Type B pancreatic cell (in vitro differentiated cells): Measurements from ENCODE around the gene ZC3H12D. TPM values are rescaled to one million over a fixed set of nuclear protein-coding genes. Genes with fewer than 3 reads are reported as not detected.

Experiments
- DNase-seq: peaks from one replicate; pipeline ENCODE4 v3.0.0; 2021; ENCODE audit warnings: mixed read lengths; ENCODE audit not compliant: unreplicated experiment; ENCODE audit errors: extremely low spot score
- H3K27ac Mint-ChIP-seq: 2 replicates; pipeline ENCODE4 v1.8.0; 2021; ENCODE audit warnings: mild to moderate bottlenecking, mixed read lengths
- H3K27me3 Mint-ChIP-seq: 2 replicates; pipeline ENCODE4 v1.8.0; 2021; ENCODE audit warnings: mixed read lengths
- H3K36me3 Mint-ChIP-seq: 2 replicates; pipeline ENCODE4 v1.8.0; 2021; ENCODE audit warnings: mixed read lengths
- H3K4me1 Mint-ChIP-seq: one replicate; pipeline ENCODE4 v1.8.0; 2021; ENCODE audit warnings: mixed read lengths; ENCODE audit not compliant: unreplicated experiment
- H3K4me3 Mint-ChIP-seq: 2 replicates; pipeline ENCODE4 v1.8.0; 2021; ENCODE audit warnings: mild to moderate bottlenecking, mixed read lengths
- H3K9me3 Mint-ChIP-seq: 2 replicates; pipeline ENCODE4 v1.8.0; 2021; ENCODE audit warnings: mixed read lengths
- CTCF ChIP-seq: fragments of 200-600 bp; sonication (generic); conservative IDR thresholded peaks from 2 replicates; pipeline ENCODE4 v1.5.0; 2021; ENCODE audit warnings: antibody characterized with exemption, mild to moderate bottlenecking
- total RNA-seq: library from RNA; stranded (reverse); gene quantifications from 2 replicates; pipeline ENCODE4 v1.2.1, GENCODE V29; 2021; ENCODE audit warnings: low replicate concordance

Gene ZC3H12D
- total RNA-seq, 1 donor from 2014 or later: 0.58 TPM

- H3K36me3 Mint-ChIP-seq: peaks cover 42% of the 10 kb centered on the region
- no peak for DNase-seq
- H3K4me1 Mint-ChIP-seq: peaks cover 3% of the 10 kb centered on the region
- TF ChIP-seq CTCF: no peak
- H3K27me3 Mint-ChIP-seq: no peaks in the 10 kb centered on the region
- no peak overlapping the region for H3K4me3 Mint-ChIP-seq
- no peaks in the 10 kb centered on the region for H3K9me3 Mint-ChIP-seq
- H3K27ac Mint-ChIP-seq: peak overlapping the region; percentile 33
These were observed 78.7 kb downstream of the ZC3H12D start for GRCh38 chr6:149405823-149406765.

- Mint-ChIP-seq H3K27ac (no peak overlapping the region), H3K4me1 (peaks cover 3% of the 10 kb centered on the region), H3K9me3 (no peaks in the 10 kb centered on the region), H3K36me3 (peaks cover 56% of the 10 kb centered on the region), H3K4me3 (no peak overlapping the region), H3K27me3 (no peaks in the 10 kb centered on the region)
- TF ChIP-seq CTCF: no peak
- no peak for DNase-seq
These were observed 81.3 kb downstream of the ZC3H12D start for GRCh38 chr6:149403534-149403933.

GRCh38 chr6:149400050-149400449, 84.8 kb downstream of the ZC3H12D start, which contains the start of gene SUMO4:
SUMO4 (plus strand) TSS chr6:149400262; CDS start chr6:149400392, 130 bp downstream.
- no peak for DNase-seq
- no peak for TF ChIP-seq CTCF
- H3K27me3 Mint-ChIP-seq: no peaks in the 10 kb centered on the region
- no peaks in the 10 kb centered on the region for H3K9me3 Mint-ChIP-seq
- peaks cover 69% of the 10 kb centered on the region for H3K36me3 Mint-ChIP-seq
- peaks cover 4% of the 10 kb centered on the region for H3K4me1 Mint-ChIP-seq
- H3K27ac Mint-ChIP-seq: no peak within 1 kb of the TSS
- H3K4me3 Mint-ChIP-seq: no peak within 1 kb of the TSS

- H3K27ac Mint-ChIP-seq: no peak overlapping the region
- peaks cover 65% of the 10 kb centered on the region for H3K36me3 Mint-ChIP-seq
- no peak overlapping the region for H3K4me3 Mint-ChIP-seq
- no peak for DNase-seq
- no peak for TF ChIP-seq CTCF
- peaks cover 3% of the 10 kb centered on the region for H3K9me3 Mint-ChIP-seq
- H3K4me1 Mint-ChIP-seq: peaks cover 7% of the 10 kb centered on the region
- no peaks in the 10 kb centered on the region for H3K27me3 Mint-ChIP-seq
These were observed 87.4 kb downstream of the ZC3H12D start for GRCh38 chr6:149397384-149397783.

Other genes with a start within 250 kb of the ZC3H12D start
- 58.7 TPM in 2 replicates for gene TAB2, start 167.3 kb downstream of the ZC3H12D start, total RNA-seq
- gene SUMO4, start 84.8 kb downstream of the ZC3H12D start, total RNA-seq: 0.98 and 2.8 TPM in 2 replicates
- gene PPIL4, start 61.0 kb upstream of the ZC3H12D start, total RNA-seq: 29.4 and 36.7 TPM in 2 replicates
- 29.2 and 29.4 TPM in 2 replicates for gene GINM1, start 81.4 kb upstream of the ZC3H12D start, total RNA-seq
- 12.3 and 17.3 TPM in 2 replicates for gene KATNA1, start 163.7 kb upstream of the ZC3H12D start, total RNA-seq
- gene LATS1, start 233.1 kb upstream of the ZC3H12D start, total RNA-seq: 31.0 and 33.3 TPM in 2 replicates